Natural killer cell (primary cell): ENCODE results near the gene LAIR2. TPM values are rescaled to one million over a fixed set of nuclear protein-coding genes. Genes with fewer than 3 reads are reported as not detected.
A peak's percentile ranks its signal among the peaks of the same experiment; 100 is the strongest.

Experiments used
- ATAC-seq, 3 donors: fragments of 150-1000 bp in 2 of 3; fragments of 200-7000 bp in 1 of 3; cut with Tn5 transposase; 1 replicate in 1 of 3; 2 replicates in 2 of 3; pipeline ENCODE4 v1.10.0; 2021; ENCODE audit warnings: mild to moderate bottlenecking in 2 of 3, moderate library complexity in 2 of 3
- DNase-seq, 2 donors: peaks; one replicate each; pipeline versions ENCODE4 v3.0.0 to v3.0.0-alpha.2; 2013 to 2021; ENCODE audit warnings: mixed read lengths in 1 of 2
- H3K27ac ChIP-seq: one replicate; pipeline ENCODE4 v1.5.1; 2013; ENCODE audit warnings: mild to moderate bottlenecking, low read length
- H3K27me3 ChIP-seq: one replicate; pipeline ENCODE4 v1.6.1; 2013; ENCODE audit warnings: low read length; ENCODE audit not compliant: control insufficient read depth, insufficient read depth
- H3K36me3 ChIP-seq: one replicate; pipeline ENCODE4 v1.6.1; 2013; ENCODE audit warnings: low read length; ENCODE audit not compliant: control insufficient read depth, insufficient read depth
- H3K4me1 ChIP-seq: one replicate; pipeline ENCODE4 v1.6.1; 2013; ENCODE audit warnings: low read length; ENCODE audit not compliant: control insufficient read depth, insufficient read depth
- H3K4me3 ChIP-seq: one replicate; pipeline ENCODE4 v1.5.1; 2013; ENCODE audit warnings: low read length
- H3K9me3 ChIP-seq: one replicate; pipeline ENCODE4 v1.6.1; 2013; ENCODE audit warnings: low read length; ENCODE audit not compliant: control insufficient read depth, insufficient read depth
- H3K27ac Mint-ChIP-seq, 2 donors: one replicate each; pipeline ENCODE4 v1.8.0; 2022; ENCODE audit warnings: mild to moderate bottlenecking in 2 of 2, mixed read lengths in 2 of 2, moderate library complexity in 1 of 2
- H3K27me3 Mint-ChIP-seq, 2 donors: one replicate each; pipeline ENCODE4 v1.8.0; 2022; ENCODE audit warnings: low read depth in 2 of 2, mixed read lengths in 2 of 2
- H3K36me3 Mint-ChIP-seq: one replicate; pipeline ENCODE4 v1.8.0; 2022; ENCODE audit warnings: mixed read lengths
- H3K4me1 Mint-ChIP-seq, 2 donors: one replicate each; pipeline ENCODE4 v1.8.0; 2022; ENCODE audit warnings: mixed read lengths in 2 of 2
- H3K4me3 Mint-ChIP-seq: one replicate; pipeline ENCODE4 v1.8.0; 2022; ENCODE audit warnings: mild to moderate bottlenecking, moderate library complexity, mixed read lengths
- H3K9me3 Mint-ChIP-seq, 2 donors: one replicate each; pipeline ENCODE4 v1.8.0; 2022; ENCODE audit warnings: mixed read lengths in 2 of 2
- WGBS: methylation state at CpG from one replicate; pipeline ENCODE4 v1.1.7; 2013; ENCODE audit warnings: missing lambda C conversion rate; ENCODE audit not compliant: insufficient coverage; 5-methylcytosine and 5-hydroxymethylcytosine counted together
- intact Hi-C: fragments of 100-400 bp; cut with micrococcal nuclease; formaldehyde crosslinking; loops from one replicate; pipeline ENCODE4 v1.14.2; 2022
- total RNA-seq, 4 donors: library from RNA; stranded (reverse); fragments of 120-200 nt in 1 of 4; gene quantifications; one replicate each; pipeline versions ENCODE4 v1.2.3 to v1.2.4, GENCODE V29; 2013 to 2022
- TF ChIP-seq, protein P1 (sequence below): fragments of 200-600 bp; IDR thresholded peaks from one replicate; pipeline ENCODE4 v1.8.0; 2022; ENCODE audit warnings: antibody characterized with exemption

LAIR2 gene
- total RNA-seq, 3 donors from 2014 or later (not counting 1 experiment from before 2014, with no cell fraction given): 44.1 to 67.7 (median 53.3) TPM

DNA sequence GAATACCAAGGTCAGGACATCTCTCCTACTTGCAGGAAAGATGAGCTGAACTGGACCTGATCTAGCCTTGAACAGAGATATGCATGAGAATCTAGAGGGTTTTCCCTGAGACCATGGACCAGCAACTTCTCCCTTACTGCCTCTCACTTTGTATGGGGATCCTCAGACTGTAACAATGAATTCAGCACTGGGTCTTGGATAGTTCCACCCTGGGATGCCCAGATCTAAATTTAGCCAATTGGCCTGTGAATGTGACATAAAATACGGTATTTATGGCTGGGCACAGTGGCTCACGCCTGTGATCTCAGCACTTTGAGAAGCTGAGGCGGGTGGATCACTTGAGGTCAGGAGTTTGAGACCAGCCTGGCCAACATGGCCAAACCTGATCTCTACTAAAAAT is 55.7 kb downstream of the LAIR2 start:
- peaks cover 5% of the 10 kb centered on the region for H3K27me3 ChIP-seq
- H3K27ac ChIP-seq: no peak overlapping the region
- no peak overlapping the region for H3K4me3 Mint-ChIP-seq
- no peak overlapping the region for H3K27ac Mint-ChIP-seq
- peaks cover 41 to 48% of the 10 kb centered on the region in 2 donors for H3K27me3 Mint-ChIP-seq
- no peaks in the 10 kb centered on the region for H3K36me3 ChIP-seq
- no peaks in the 10 kb centered on the region for H3K4me1 Mint-ChIP-seq
- intact Hi-C loops: no loop called here
- DNase-seq: no peak
- WGBS: 65% methylated on average over 3 of the region's 3 CpGs
- H3K4me3 ChIP-seq: no peak overlapping the region
- peak in 2 of 3 donors; percentile 36 to 45 for ATAC-seq
- H3K36me3 Mint-ChIP-seq: no peaks in the 10 kb centered on the region
- TF ChIP-seq, protein P1, sequence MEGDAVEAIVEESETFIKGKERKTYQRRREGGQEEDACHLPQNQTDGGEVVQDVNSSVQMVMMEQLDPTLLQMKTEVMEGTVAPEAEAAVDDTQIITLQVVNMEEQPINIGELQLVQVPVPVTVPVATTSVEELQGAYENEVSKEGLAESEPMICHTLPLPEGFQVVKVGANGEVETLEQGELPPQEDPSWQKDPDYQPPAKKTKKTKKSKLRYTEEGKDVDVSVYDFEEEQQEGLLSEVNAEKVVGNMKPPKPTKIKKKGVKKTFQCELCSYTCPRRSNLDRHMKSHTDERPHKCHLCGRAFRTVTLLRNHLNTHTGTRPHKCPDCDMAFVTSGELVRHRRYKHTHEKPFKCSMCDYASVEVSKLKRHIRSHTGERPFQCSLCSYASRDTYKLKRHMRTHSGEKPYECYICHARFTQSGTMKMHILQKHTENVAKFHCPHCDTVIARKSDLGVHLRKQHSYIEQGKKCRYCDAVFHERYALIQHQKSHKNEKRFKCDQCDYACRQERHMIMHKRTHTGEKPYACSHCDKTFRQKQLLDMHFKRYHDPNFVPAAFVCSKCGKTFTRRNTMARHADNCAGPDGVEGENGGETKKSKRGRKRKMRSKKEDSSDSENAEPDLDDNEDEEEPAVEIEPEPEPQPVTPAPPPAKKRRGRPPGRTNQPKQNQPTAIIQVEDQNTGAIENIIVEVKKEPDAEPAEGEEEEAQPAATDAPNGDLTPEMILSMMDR: no peak
- no peaks in the 10 kb centered on the region for H3K4me1 ChIP-seq
- no peaks in the 10 kb centered on the region for H3K9me3 Mint-ChIP-seq
- H3K9me3 ChIP-seq: no peaks in the 10 kb centered on the region

Other genes starting within 250 kb of the LAIR2 start
- under 1 TPM in 2 of 3 donors, not detected in 1; 0.09 to 0.18 TPM for gene LILRB5, start 245.6 kb upstream of the LAIR2 start, total RNA-seq
- gene LILRB2, start 221.7 kb upstream of the LAIR2 start, total RNA-seq: 10 to 100 TPM in 2 of 3 donors, 1 to 10 TPM in 1; 4.6 to 41.4 (median 23.7) TPM
- 10 to 100 TPM in 2 of 3 donors, 1 to 10 TPM in 1; 3.4 to 22.3 (median 11.1) TPM for gene LILRA5, start 189.7 kb upstream of the LAIR2 start, total RNA-seq
- 1 to 10 TPM in 2 of 3 donors, not detected in 1; 2.0 to 2.4 TPM for gene LILRA4, start 163.7 kb upstream of the LAIR2 start, total RNA-seq
- 100 to 1,000 TPM; 117 to 163 (median 156) TPM for gene LAIR1, start 137.9 kb upstream of the LAIR2 start, total RNA-seq
- under 1 TPM; 0.59 to 0.84 (median 0.65) TPM for gene TTYH1, start 87.4 kb upstream of the LAIR2 start, total RNA-seq
- 100 to 1,000 TPM; 479 to 563 (median 507) TPM for gene LENG8, start 53.6 kb upstream of the LAIR2 start, total RNA-seq
- gene LENG9, start 39.1 kb upstream of the LAIR2 start, total RNA-seq: 1 to 10 TPM; 3.2 to 5.6 (median 4.3) TPM
- not detected for gene CDC42EP5, start 29.5 kb upstream of the LAIR2 start, total RNA-seq
- gene LILRA2, start 71.0 kb downstream of the LAIR2 start, total RNA-seq: 1 to 10 TPM; 1.4 to 8.4 (median 5.6) TPM
- gene LILRA1, start 90.8 kb downstream of the LAIR2 start, total RNA-seq: 10 to 100 TPM in 1 of 3 donors, 1 to 10 TPM in 2; 1.4 to 13.0 (median 6.1) TPM
- gene LILRB1, start 127.7 kb downstream of the LAIR2 start, total RNA-seq: 10 to 100 TPM; 18.4 to 44.4 (median 38.5) TPM
- 1 to 10 TPM; 1.5 to 3.6 (median 2.5) TPM for gene LILRB4, start 160.2 kb downstream of the LAIR2 start, total RNA-seq
- not detected for gene KIR3DL3, start 221.6 kb downstream of the LAIR2 start, total RNA-seq
- gene KIR2DL3, start 235.7 kb downstream of the LAIR2 start, total RNA-seq: 10 to 100 TPM; 40.7 to 57.3 (median 54.1) TPM